Endothelial cell of umbilical vein (primary cell): ENCODE results near the gene MMRN1. TPM values are rescaled to one million over a fixed set of nuclear protein-coding genes. Genes with fewer than 3 reads are reported as not detected.

Experiments
- BruUV-seq: library from RNA; stranded (reverse); fragments of 400-500 nt; replicated peaks from 2 replicates; lab custom pipeline; 2021; lab: Mats Ljungman, UMichigan
- CTCF ChIA-PET: fragments of 300-600, 350-600 bp; sonication (Branson Sonifier 250); formaldehyde crosslinking; loops from one replicate; lab custom pipeline; 2021; ENCODE audit warnings: antibody characterized with exemption, inconsistent platforms; lab: Charles Lee
- POLR2A ChIA-PET: fragments of 300-600, 350-600 bp; sonication (Branson Sonifier 250); formaldehyde crosslinking; loops from one replicate; lab custom pipeline; 2021; ENCODE audit warnings: antibody characterized with exemption, inconsistent platforms; lab: Charles Lee
- DNase-seq: peaks from one replicate; pipeline ENCODE4 v3.0.0-alpha.2; 2011; ENCODE audit warnings: low read depth, low spot score
- FAIRE-seq: peaks from 2 replicates; lab custom pipeline; 2011; peaks lifted over from hg19 to GRCh38; lab: Jason Lieb, UNC
- H2AFZ ChIP-seq: 2 replicates; pipeline ENCODE4 v1.6.0; 2012; ENCODE audit warnings: low read depth, low read length, control low read depth, inconsistent platforms
- H3K27ac ChIP-seq: 2 replicates; pipeline ENCODE4 v1.5.1; 2011; ENCODE audit warnings: low read depth, mild to moderate bottlenecking, control low read depth, low read length, moderate library complexity; ENCODE audit not compliant: insufficient read depth
- H3K27me3 ChIP-seq, 2 experiments: 2 replicates each; pipeline versions ENCODE4 v1.6.0 to v1.6.1; 2011; ENCODE audit warnings: low read length in 2 of 2, mixed read lengths in 1 of 2; ENCODE audit not compliant: control insufficient read depth in 2 of 2, insufficient read depth in 2 of 2
- H3K36me3 ChIP-seq, 2 experiments: 2 replicates in 1 of 2; 3 replicates in 1 of 2; pipeline ENCODE4 v1.5.1; 2011; ENCODE audit warnings: low read length in 2 of 2, mild to moderate bottlenecking in 1 of 2, moderate library complexity in 1 of 2; ENCODE audit not compliant: control insufficient read depth in 2 of 2, insufficient read depth in 2 of 2; ENCODE audit errors: extremely low read depth in 1 of 2
- H3K4me1 ChIP-seq: 3 replicates; pipeline ENCODE4 v1.5.1; 2011; ENCODE audit warnings: mild to moderate bottlenecking, low read length; ENCODE audit not compliant: control insufficient read depth, insufficient read depth; ENCODE audit errors: extremely low read depth
- H3K4me2 ChIP-seq: 2 replicates; pipeline ENCODE4 v1.6.1; 2011; ENCODE audit warnings: low read length, control low read depth, mixed read lengths; ENCODE audit not compliant: insufficient read depth
- H3K4me3 ChIP-seq, 3 experiments: fragments of 200-600 bp in 1 of 3; sonication (generic), shearing (Covaris generic) in 1 of 3; replicated peaks in 1 of 3; 2 replicates each; pipeline ENCODE4 v1.5.1; 2011 to 2016; ENCODE audit warnings: control low read depth in 3 of 3, low read length in 3 of 3, mild to moderate bottlenecking in 2 of 3, inconsistent platforms in 1 of 3, low read depth in 1 of 3, moderate library complexity in 1 of 3; ENCODE audit not compliant: insufficient read depth in 1 of 3
- H3K79me2 ChIP-seq: 2 replicates; pipeline ENCODE4 v1.6.0; 2012; ENCODE audit warnings: low read length, inconsistent platforms; ENCODE audit not compliant: control insufficient read depth, insufficient read depth
- H3K9ac ChIP-seq: replicated peaks from 2 replicates; pipeline ENCODE3; 2011; ENCODE audit warnings: low read length, control low read depth; ENCODE audit not compliant: insufficient read depth; ENCODE audit errors: extremely low read depth
- H3K9me1 ChIP-seq: replicated peaks from 3 replicates; pipeline ENCODE4 v1.6.0; 2011; ENCODE audit warnings: mild to moderate bottlenecking, low read length; ENCODE audit not compliant: control insufficient read depth, insufficient read depth; ENCODE audit errors: extremely low read depth
- H3K9me3 ChIP-seq: replicated peaks from 2 replicates; pipeline ENCODE4 v1.5.1; 2012; ENCODE audit warnings: low read length, inconsistent platforms; ENCODE audit not compliant: control insufficient read depth, insufficient read depth
- H4K20me1 ChIP-seq: replicated peaks from 2 replicates; pipeline ENCODE3; 2011; ENCODE audit warnings: mild to moderate bottlenecking, low read length; ENCODE audit not compliant: control insufficient read depth, insufficient read depth; ENCODE audit errors: extremely low read depth
- EZH2 ChIP-seq: IDR thresholded peaks from 2 replicates; pipeline ENCODE4 v1.6.1; 2012; ENCODE audit warnings: borderline replicate concordance, low read depth, mild to moderate bottlenecking, moderate library complexity, low read length, inconsistent platforms; ENCODE audit not compliant: severe bottlenecking
- FOS ChIP-seq: IDR thresholded peaks from 2 replicates; pipeline ENCODE4 v1.6.1; 2011; ENCODE audit warnings: mild to moderate bottlenecking, low read length, moderate library complexity, borderline replicate concordance; ENCODE audit not compliant: insufficient read depth
- GATA2 ChIP-seq: IDR thresholded peaks from 2 replicates; pipeline ENCODE4 v1.7.0; 2011; ENCODE audit warnings: low read depth, mild to moderate bottlenecking, moderate library complexity, mixed read lengths, low read length; ENCODE audit not compliant: insufficient read length, insufficient read depth
- JUN ChIP-seq: IDR thresholded peaks from 2 replicates; pipeline ENCODE4 v1.6.1; 2011; ENCODE audit warnings: borderline replicate concordance, low read depth; ENCODE audit not compliant: insufficient read length, insufficient read depth
- MYC ChIP-seq: IDR thresholded peaks from one replicate; pipeline ENCODE4 v1.6.1; 2011; ENCODE audit warnings: mild to moderate bottlenecking, low read depth, low read length
- POLR2A ChIP-seq: IDR thresholded peaks from 2 replicates; pipeline ENCODE4 v1.6.1; 2012; ENCODE audit warnings: low read depth, mild to moderate bottlenecking, control low read depth, low read length
- POLR2AphosphoS5 ChIP-seq: IDR thresholded peaks from 2 replicates; pipeline ENCODE4 v1.6.1; 2012; ENCODE audit warnings: low read depth, mild to moderate bottlenecking, control low read depth, low read length, moderate library complexity; ENCODE audit not compliant: insufficient read depth
- dilution Hi-C: fragments of 300-500 bp; cut with MboI; formaldehyde crosslinking; loops from one replicate; pipeline ENCODE4 v1.15.0; 2019; ENCODE audit warnings: low sequenced_read_pairs; ENCODE audit not compliant: extremely low pct_ligation_motif_present
- intact Hi-C: fragments of 100-400 bp; cut with micrococcal nuclease; formaldehyde crosslinking; loops from one replicate; pipeline ENCODE4 v1.10.0; 2022
- polyA plus RNA-seq, 4 experiments: library from polyadenylated mRNA; depleted of rRNA in 3 of 4; stranded (reverse) in 3 of 4; unstranded in 1 of 4; fragments of >200 nt; gene quantifications; 2 replicates each; pipeline versions ENCODE4 v1.2.1 to v1.2.3, GENCODE V29; 2011 to 2012; ENCODE audit warnings: missing spikeins in 1 of 4
- total RNA-seq: library from RNA; stranded (reverse); gene quantifications from 2 replicates; pipeline ENCODE4 v1.2.3, GENCODE V29; 2021
- TF ChIP-seq, protein P1 (sequence below), 2 donors: IDR thresholded peaks; 1 replicate in 1 of 2; 2 replicates in 1 of 2; pipeline ENCODE4 v1.5.1; 2011; ENCODE audit warnings: low read length in 2 of 2, mild to moderate bottlenecking in 2 of 2, moderate library complexity in 2 of 2, control low read depth in 1 of 2, inconsistent platforms in 1 of 2, low read depth in 1 of 2; ENCODE audit not compliant: insufficient read depth in 1 of 2; ENCODE audit errors: extremely low read depth in 1 of 2
- TF ChIP-seq, protein P2 (sequence below): IDR thresholded peaks from 2 replicates; pipeline ENCODE4 v1.6.1; 2011; ENCODE audit not compliant: insufficient read depth, insufficient read length

Gene MMRN1
- total and polyA plus RNA-seq, 2 donors (not counting 3 experiments of a cell fraction or from before 2014, with no cell fraction given): 143 to 414 TPM

DNA sequence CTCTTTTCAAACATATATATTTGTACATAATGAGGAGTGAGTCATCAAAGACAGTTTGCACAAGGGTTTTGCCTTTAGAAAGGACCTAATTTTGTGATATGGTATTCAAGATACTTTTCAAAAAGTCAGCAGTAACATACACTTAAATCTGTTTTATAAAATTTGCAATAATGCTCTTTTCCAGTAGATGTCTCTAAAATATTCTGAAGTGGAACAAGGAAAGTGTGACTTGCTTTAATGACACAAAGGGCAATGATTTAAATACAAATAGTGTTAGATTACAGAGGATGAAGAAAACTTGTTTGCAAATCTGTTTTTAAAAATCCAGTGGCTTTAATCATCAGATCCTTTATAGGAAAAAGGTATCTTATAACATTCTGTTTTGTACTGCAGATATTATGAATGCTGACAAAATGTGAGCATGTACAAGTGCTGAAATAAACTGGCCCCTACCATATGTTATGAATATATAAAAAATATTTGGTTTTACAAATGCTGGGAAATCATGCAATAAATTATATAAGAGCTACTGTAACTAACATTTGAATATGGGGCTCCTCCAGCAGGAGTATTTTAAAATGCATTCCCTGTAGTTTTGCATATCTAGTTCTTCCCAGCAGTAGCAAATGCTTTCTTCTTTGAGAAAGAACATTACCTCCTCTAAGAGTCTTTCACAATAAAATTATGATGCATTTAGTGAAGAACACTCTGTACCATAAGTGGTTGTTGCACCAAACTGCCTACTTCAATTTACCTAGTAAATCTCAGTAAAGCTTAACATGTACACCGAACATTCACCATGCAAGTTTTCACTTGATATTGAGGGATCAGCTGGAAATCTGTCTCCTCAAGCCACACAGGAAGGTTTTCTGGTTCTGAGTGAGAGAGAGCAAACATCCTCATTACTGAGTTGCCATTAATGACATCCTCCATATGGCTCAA is 20.2 kb downstream of the MMRN1 start:
- Histone ChIP-seq H3K36me3 (peaks cover 18 to 33% of the 10 kb centered on the region in 2 experiments), H3K79me2 (peaks cover 48% of the 10 kb centered on the region), H3K4me3 (no peak overlapping the region), H3K9me3 (no peaks in the 10 kb centered on the region), H3K4me1 (no peaks in the 10 kb centered on the region), H3K4me2 (no peak overlapping the region), H3K9me1 (peaks cover 2% of the 10 kb centered on the region), H3K27ac (no peak overlapping the region), H3K9ac (no peak overlapping the region), H4K20me1 (no peaks in the 10 kb centered on the region), H3K27me3 (no peaks in the 10 kb centered on the region), H2AFZ (no peak overlapping the region)
- CTCF ChIA-PET: interaction anchor here (1.0 to 2.2 kb wide), 3 partner anchors 8 to 429 kb away, joined by 3 to 6 read pairs (median 3); no protein-coding TSS in a partner anchor
- intact Hi-C loops: no loop called here
- dilution Hi-C loops: no loop called here
- POLR2A ChIA-PET: no interaction called here
- DNase-seq: no peak
- BruUV-seq: no TSS peak
- no peak for FAIRE-seq
- TF ChIP-seq EZH2: no peak
- TF ChIP-seq GATA2: no peak
- no peak for TF ChIP-seq MYC
- TF ChIP-seq POLR2A: no peak
- TF ChIP-seq FOS: no peak
- TF ChIP-seq, protein P1, sequence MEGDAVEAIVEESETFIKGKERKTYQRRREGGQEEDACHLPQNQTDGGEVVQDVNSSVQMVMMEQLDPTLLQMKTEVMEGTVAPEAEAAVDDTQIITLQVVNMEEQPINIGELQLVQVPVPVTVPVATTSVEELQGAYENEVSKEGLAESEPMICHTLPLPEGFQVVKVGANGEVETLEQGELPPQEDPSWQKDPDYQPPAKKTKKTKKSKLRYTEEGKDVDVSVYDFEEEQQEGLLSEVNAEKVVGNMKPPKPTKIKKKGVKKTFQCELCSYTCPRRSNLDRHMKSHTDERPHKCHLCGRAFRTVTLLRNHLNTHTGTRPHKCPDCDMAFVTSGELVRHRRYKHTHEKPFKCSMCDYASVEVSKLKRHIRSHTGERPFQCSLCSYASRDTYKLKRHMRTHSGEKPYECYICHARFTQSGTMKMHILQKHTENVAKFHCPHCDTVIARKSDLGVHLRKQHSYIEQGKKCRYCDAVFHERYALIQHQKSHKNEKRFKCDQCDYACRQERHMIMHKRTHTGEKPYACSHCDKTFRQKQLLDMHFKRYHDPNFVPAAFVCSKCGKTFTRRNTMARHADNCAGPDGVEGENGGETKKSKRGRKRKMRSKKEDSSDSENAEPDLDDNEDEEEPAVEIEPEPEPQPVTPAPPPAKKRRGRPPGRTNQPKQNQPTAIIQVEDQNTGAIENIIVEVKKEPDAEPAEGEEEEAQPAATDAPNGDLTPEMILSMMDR (IDR thresholded peaks at IDR 0.05; ENCODE audit: extremely low read depth in 1 of 2, insufficient read depth in 1 of 2, low read depth in 1 of 2, low read length in 2 of 2): no peak
- TF ChIP-seq POLR2AphosphoS5: no peak
- TF ChIP-seq, protein P2, sequence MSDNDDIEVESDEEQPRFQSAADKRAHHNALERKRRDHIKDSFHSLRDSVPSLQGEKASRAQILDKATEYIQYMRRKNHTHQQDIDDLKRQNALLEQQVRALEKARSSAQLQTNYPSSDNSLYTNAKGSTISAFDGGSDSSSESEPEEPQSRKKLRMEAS: no peak
- no peak for TF ChIP-seq JUN
